Skeletal muscle cell (primary cell): ENCODE data around the gene SNCG.
"Not testable (repeated sequence)": the region's sequence is repeated elsewhere in the genome, so short reads cannot be mapped to it uniquely, and the experiment has no call there.

ENCODE experiments used
- DNase-seq: peaks from one replicate; pipeline ENCODE4 v3.0.0-alpha.2; 2010; ENCODE audit warnings: low read depth
- H3K4me3 ChIP-seq: 2 replicates; pipeline ENCODE4 v1.5.1; 2011; ENCODE audit warnings: low read depth, mild to moderate bottlenecking, control low read depth, low read length, moderate library complexity

Gene SNCG

DNA sequence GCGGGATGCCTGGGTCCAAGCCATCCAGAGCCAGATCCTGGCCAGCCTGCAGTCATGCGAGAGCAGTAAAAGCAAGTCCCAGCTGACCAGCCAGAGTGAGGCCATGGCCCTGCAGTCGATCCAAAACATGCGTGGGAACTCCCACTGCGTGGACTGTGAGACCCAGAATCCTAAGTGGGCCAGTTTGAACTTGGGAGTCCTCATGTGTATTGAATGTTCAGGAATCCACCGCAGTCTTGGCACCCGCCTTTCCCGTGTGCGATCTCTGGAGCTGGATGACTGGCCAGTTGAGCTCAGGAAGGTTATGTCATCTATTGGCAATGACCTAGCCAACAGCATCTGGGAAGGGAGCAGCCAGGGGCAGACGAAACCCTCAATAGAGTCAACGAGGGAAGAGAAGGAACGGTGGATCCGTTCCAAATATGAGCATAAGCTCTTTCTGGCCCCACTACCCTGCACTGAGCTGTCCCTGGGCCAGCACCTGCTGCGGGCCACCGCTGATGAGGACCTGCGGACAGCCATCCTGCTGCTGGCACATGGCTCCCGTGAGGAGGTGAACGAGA is 50.8 kb downstream of the SNCG start:
- DNase-seq, H3K4me3 ChIP-seq: not testable (repeated sequence)
